WERI-Rb-1 (cell line): ENCODE data around the gene TMEM203.

Experiments
- DNase-seq: peaks from one replicate; pipeline ENCODE4 v3.0.0-alpha.2; 2020
- H3K27ac ChIP-seq: fragments of 250-450 bp; sonication (Bioruptor Pico); 2 replicates; pipeline ENCODE4 v1.5.1; 2020; ENCODE audit warnings: mild to moderate bottlenecking, moderate library complexity
- H3K27me3 ChIP-seq: fragments of 250-450 bp; sonication (Bioruptor Pico); 2 replicates; pipeline ENCODE4 v1.5.1; 2021; ENCODE audit warnings: mild to moderate bottlenecking, low read depth, moderate library complexity; ENCODE audit not compliant: insufficient read depth, severe bottlenecking
- H3K36me3 ChIP-seq: fragments of 250-450 bp; sonication (Bioruptor Pico); 2 replicates; pipeline ENCODE4 v1.5.1; 2020; ENCODE audit warnings: mild to moderate bottlenecking, moderate library complexity
- H3K4me3 ChIP-seq: 2 replicates; pipeline ENCODE4 v1.5.1; 2011; ENCODE audit warnings: low read depth, mild to moderate bottlenecking, control low read depth, low read length
- H3K9me3 ChIP-seq: fragments of 250-450 bp; sonication (Bioruptor Pico); 2 replicates; pipeline ENCODE4 v1.5.1; 2021; ENCODE audit warnings: mild to moderate bottlenecking, moderate library complexity; ENCODE audit not compliant: severe bottlenecking
- TF ChIP-seq, protein P1 (sequence below): IDR thresholded peaks from 2 replicates; pipeline ENCODE4 v1.5.1; 2011; ENCODE audit warnings: low read depth, mild to moderate bottlenecking, control low read depth, inconsistent platforms, low read length

TMEM203 gene

GRCh38 chr9:137218754-137219271 is 13.4 kb upstream of the TMEM203 start:
- DNase-seq = no peak
- Histone ChIP-seq H3K27me3 (no peaks in the 10 kb centered on the region), H3K9me3 (no peaks in the 10 kb centered on the region), H3K36me3 (no peaks in the 10 kb centered on the region), H3K27ac (no peak overlapping the region), H3K4me3 (no peak overlapping the region)
- TF ChIP-seq, protein P1, sequence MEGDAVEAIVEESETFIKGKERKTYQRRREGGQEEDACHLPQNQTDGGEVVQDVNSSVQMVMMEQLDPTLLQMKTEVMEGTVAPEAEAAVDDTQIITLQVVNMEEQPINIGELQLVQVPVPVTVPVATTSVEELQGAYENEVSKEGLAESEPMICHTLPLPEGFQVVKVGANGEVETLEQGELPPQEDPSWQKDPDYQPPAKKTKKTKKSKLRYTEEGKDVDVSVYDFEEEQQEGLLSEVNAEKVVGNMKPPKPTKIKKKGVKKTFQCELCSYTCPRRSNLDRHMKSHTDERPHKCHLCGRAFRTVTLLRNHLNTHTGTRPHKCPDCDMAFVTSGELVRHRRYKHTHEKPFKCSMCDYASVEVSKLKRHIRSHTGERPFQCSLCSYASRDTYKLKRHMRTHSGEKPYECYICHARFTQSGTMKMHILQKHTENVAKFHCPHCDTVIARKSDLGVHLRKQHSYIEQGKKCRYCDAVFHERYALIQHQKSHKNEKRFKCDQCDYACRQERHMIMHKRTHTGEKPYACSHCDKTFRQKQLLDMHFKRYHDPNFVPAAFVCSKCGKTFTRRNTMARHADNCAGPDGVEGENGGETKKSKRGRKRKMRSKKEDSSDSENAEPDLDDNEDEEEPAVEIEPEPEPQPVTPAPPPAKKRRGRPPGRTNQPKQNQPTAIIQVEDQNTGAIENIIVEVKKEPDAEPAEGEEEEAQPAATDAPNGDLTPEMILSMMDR = no peak

DNA sequence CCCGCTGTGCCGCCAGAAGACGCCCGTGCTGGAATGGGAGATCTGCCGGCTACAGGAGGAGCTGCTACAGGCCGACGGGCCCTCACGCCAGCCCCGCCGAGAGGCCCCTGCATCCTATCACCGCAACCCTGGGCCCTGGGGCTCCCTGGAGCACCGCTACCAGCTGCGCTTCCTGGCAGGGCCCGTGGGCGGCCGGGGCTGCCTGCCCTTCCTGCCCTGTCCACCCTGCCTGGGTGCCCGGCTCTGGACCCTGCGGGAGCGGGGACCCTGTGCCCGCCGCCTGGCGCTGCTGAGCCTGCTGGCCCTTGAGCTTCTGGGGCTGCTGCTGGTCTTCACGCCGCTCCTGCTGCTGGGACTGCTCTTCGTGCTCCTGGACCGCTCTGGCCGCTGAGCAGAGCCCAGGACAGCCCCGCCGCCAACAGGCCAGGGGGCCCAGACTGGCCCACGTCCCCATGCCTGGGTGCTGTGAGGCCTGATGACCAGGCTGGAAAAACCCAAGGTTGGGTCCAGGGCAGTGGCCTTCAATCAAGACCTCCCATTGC is 12.8 kb upstream of the TMEM203 start:
- H3K27ac ChIP-seq = no peak overlapping the region
- no peaks in the 10 kb centered on the region for H3K9me3 ChIP-seq
- TF ChIP-seq, protein P1 = no peak
- no peaks in the 10 kb centered on the region for H3K27me3 ChIP-seq
- no peaks in the 10 kb centered on the region for H3K36me3 ChIP-seq
- H3K4me3 ChIP-seq = no peak overlapping the region
- DNase-seq = no peak

- no peak overlapping the region for H3K27ac ChIP-seq
- TF ChIP-seq, protein P1 = no peak
- no peak overlapping the region for H3K4me3 ChIP-seq
- DNase-seq = peak; percentile 64
- no peaks in the 10 kb centered on the region for H3K27me3 ChIP-seq
- H3K9me3 ChIP-seq = no peaks in the 10 kb centered on the region
- H3K36me3 ChIP-seq = no peaks in the 10 kb centered on the region
Measured at GRCh38 chr9:137217276-137218211, 12.1 kb upstream of the TMEM203 start.

GRCh38 chr9:137216188-137216965 is 10.9 kb upstream of the TMEM203 start:
- Histone ChIP-seq H3K27ac (no peak overlapping the region), H3K4me3 (no peak overlapping the region), H3K27me3 (no peaks in the 10 kb centered on the region), H3K36me3 (no peaks in the 10 kb centered on the region), H3K9me3 (no peaks in the 10 kb centered on the region)
- TF ChIP-seq, protein P1 = no peak
- DNase-seq = no peak

DNA sequence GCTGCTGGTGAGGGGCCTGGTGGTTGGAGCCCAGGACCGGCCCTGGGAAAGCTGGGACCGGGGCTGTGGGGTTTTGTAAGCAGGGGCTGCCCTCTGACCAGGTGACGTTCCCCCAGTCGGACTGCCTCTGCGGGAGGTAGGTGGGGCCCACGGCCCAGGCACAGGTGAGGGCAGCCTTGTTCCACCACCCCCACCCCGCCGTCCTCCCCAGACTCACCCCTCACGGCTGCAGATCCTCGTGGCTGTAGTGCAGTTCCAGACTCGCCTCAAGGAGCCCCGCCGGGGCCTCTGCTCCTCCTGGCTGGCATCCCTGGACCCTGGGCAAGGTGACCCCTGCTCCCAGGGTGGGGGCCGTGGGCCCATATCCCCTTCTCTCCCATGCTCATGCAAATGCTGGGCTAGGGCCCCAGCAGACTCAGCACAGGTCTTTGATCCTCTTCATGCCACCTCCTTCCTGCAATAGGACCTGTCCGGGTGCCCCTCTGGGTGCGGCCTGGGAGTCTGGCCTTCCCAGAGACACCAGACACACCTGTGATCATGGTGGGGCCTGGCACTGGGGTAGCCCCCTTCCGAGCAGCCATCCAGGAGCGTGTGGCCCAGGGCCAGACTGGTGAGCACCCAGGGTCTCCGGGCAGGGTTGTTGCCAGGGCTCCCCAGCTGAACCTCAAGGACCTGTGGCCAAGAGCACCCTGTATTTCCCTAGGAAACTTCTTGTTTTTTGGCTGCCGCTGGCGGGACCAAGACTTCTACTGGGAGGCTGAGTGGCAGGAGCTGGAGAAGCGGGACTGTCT is 9.9 kb upstream of the TMEM203 start:
- no peaks in the 10 kb centered on the region for H3K36me3 ChIP-seq
- no peak overlapping the region for H3K27ac ChIP-seq
- no peak overlapping the region for H3K4me3 ChIP-seq
- TF ChIP-seq, protein P1 = no peak
- no peak for DNase-seq
- H3K9me3 ChIP-seq = no peaks in the 10 kb centered on the region
- H3K27me3 ChIP-seq = no peaks in the 10 kb centered on the region
